Activated T-cell treated with anti-CD3 and anti-CD28 coated beads, Interleukin-2, amount 50 U/mL, for 24 hours (primary cell): Measurements from ENCODE around the gene CACNA1I.

Experiments
- DNase-seq: peaks from one replicate; pipeline ENCODE4 v3.0.0-alpha.2; 2020
- H3K27ac Mint-ChIP-seq: 2 replicates; pipeline ENCODE4 v1.8.0; 2020; ENCODE audit warnings: mild to moderate bottlenecking, mixed read lengths
- H3K27me3 Mint-ChIP-seq: 2 replicates; pipeline ENCODE4 v1.8.0; 2020; ENCODE audit warnings: mixed read lengths
- H3K36me3 Mint-ChIP-seq: 2 replicates; pipeline ENCODE4 v1.8.0; 2020; ENCODE audit warnings: low read depth, mixed read lengths
- H3K4me1 Mint-ChIP-seq: 2 replicates; pipeline ENCODE4 v1.8.0; 2020; ENCODE audit warnings: low read depth, mixed read lengths
- H3K4me3 Mint-ChIP-seq: 2 replicates; pipeline ENCODE4 v1.8.0; 2020; ENCODE audit warnings: mild to moderate bottlenecking, moderate library complexity, mixed read lengths
- H3K9me3 Mint-ChIP-seq: 2 replicates; pipeline ENCODE4 v1.8.0; 2020; ENCODE audit warnings: mixed read lengths

Gene CACNA1I

GRCh38 chr22:39662686-39663052 is 92.1 kb downstream of the CACNA1I start:
- H3K4me3 Mint-ChIP-seq, result peak overlapping the region; percentile 39
- H3K36me3 Mint-ChIP-seq, result peaks cover 2% of the 10 kb centered on the region
- peaks cover 7% of the 10 kb centered on the region for H3K27me3 Mint-ChIP-seq
- no peak for DNase-seq
- H3K4me1 Mint-ChIP-seq, result peaks cover 49% of the 10 kb centered on the region
- no peak overlapping the region for H3K27ac Mint-ChIP-seq
- no peaks in the 10 kb centered on the region for H3K9me3 Mint-ChIP-seq

DNA sequence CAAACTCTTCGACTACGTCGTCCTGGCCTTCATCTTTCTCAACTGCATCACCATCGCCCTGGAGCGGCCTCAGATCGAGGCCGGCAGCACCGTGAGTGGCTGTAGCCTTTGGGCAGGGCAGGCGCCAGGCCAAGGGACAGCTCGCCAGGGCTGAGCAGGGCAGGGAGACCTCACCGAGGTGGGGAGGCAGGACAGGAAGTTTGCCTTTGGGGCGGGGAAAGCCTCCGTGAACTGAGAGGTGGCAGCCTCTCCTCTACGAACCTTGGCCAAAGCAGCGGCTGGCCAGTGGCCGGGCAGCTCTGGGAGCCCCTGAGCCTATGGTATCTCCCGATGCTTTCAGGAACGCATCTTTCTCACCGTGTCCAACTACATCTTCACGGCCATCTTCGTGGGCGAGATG is 93.2 kb downstream of the CACNA1I start:
- peaks cover 38% of the 10 kb centered on the region for H3K4me1 Mint-ChIP-seq
- DNase-seq, result no peak
- H3K36me3 Mint-ChIP-seq, result peaks cover 10% of the 10 kb centered on the region
- no peak overlapping the region for H3K27ac Mint-ChIP-seq
- H3K9me3 Mint-ChIP-seq, result no peaks in the 10 kb centered on the region
- H3K4me3 Mint-ChIP-seq, result no peak overlapping the region
- H3K27me3 Mint-ChIP-seq, result peaks cover 7% of the 10 kb centered on the region

DNA sequence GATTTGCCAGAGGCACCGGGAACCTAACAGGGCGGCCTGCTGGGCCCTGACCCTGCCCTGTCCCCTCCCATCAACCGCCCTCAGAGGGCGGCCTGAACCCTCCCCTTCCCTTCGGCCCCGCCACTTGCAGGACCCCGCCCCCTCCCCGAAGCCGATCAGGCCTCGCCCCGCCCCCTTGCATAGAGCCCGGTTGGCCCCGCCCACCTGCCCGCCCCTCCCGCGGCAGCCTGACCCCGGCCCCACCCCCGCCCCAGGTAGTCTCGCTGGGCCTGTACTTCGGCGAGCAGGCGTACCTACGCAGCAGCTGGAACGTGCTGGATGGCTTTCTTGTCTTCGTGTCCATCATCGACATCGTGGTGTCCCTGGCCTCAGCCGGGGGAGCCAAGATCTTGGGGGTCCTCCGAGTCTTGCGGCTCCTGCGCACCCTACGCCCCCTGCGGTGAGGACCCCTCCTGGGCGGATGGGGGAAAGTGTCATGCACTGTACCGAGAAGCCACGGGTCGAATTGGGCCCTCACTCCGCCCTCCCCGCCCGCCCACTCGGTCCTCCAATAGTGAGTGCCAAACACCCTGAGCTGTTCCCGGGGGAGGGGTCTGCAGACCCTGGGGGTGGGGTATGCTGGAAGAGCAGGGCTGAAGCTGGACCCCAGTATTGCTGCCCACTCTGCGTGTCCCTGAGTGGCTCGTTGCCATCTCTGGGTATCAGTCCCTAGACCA is 94.1 kb downstream of the CACNA1I start:
- Mint-ChIP-seq H3K27me3 (peaks cover 7% of the 10 kb centered on the region), H3K9me3 (no peaks in the 10 kb centered on the region), H3K4me3 (no peak overlapping the region), H3K36me3 (peaks cover 12% of the 10 kb centered on the region), H3K4me1 (peaks cover 29% of the 10 kb centered on the region), H3K27ac (no peak overlapping the region)
- peak; percentile 56 for DNase-seq

DNA sequence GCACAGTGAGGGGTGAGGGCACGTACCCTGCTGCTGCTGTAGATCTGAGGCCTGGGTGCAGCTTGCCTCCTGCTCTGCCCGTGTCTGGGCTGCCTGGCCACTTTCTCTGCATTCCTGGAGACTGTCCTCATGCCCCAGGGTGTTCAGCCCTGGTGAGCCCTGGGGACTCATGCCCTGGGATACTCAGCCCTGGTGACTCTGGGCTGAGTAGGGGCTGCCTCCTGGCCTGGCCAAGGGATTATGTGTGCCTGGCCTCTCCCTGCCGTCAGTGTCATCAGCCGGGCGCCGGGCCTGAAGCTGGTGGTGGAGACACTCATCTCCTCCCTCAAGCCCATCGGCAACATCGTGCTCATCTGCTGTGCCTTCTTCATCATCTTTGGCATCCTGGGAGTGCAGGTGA is 94.7 kb downstream of the CACNA1I start:
- Mint-ChIP-seq H3K36me3 (peaks cover 17% of the 10 kb centered on the region), H3K27ac (no peak overlapping the region), H3K4me3 (no peak overlapping the region), H3K9me3 (no peaks in the 10 kb centered on the region), H3K4me1 (peaks cover 24% of the 10 kb centered on the region), H3K27me3 (peaks cover 7% of the 10 kb centered on the region)
- DNase-seq, result no peak

DNA sequence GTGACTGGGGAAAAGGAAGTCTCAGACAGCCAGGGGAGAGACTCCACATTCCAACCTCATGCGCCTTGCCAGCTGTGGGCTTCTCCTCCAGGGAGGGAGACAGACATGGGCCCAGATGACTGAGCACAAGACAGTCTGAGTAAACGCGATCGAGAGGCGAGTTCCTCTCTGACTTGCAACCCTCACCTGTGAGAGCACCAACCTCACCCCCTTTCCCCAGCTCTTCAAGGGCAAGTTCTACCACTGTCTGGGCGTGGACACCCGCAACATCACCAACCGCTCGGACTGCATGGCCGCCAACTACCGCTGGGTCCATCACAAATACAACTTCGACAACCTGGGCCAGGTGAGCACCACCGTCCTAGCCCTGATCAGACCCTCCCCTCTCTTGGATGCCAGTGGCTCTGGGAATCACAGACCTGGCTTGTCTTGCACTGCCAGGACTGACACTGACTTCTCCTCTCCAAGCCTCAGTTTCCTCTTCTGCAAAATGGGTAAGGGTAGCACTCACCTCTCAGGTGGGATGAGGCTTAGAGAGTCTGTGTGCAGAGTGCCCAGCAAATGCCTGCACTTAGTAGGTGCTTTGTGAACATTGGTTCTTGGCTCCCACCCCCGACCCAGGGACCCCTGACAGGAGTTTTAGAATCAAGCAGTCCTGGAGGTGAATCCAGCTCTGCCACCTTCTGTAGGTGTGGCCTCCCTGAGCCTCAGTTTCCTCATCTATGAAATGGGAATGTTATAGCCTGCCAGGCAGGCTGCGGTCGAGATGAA is 95.3 kb downstream of the CACNA1I start:
- Mint-ChIP-seq H3K36me3 (peaks cover 23% of the 10 kb centered on the region), H3K4me1 (peaks cover 21% of the 10 kb centered on the region), H3K9me3 (peaks cover 3% of the 10 kb centered on the region), H3K27ac (no peak overlapping the region), H3K4me3 (no peak overlapping the region), H3K27me3 (peaks cover 7% of the 10 kb centered on the region)
- DNase-seq, result no peak

GRCh38 chr22:39666495-39666894 is 95.9 kb downstream of the CACNA1I start:
- Mint-ChIP-seq H3K9me3 (peaks cover 7% of the 10 kb centered on the region), H3K27me3 (peaks cover 7% of the 10 kb centered on the region), H3K27ac (no peak overlapping the region), H3K36me3 (peaks cover 29% of the 10 kb centered on the region), H3K4me1 (peaks cover 14% of the 10 kb centered on the region), H3K4me3 (no peak overlapping the region)
- DNase-seq, result no peak

- no peak for DNase-seq
- Mint-ChIP-seq H3K9me3 (peaks cover 10% of the 10 kb centered on the region), H3K27ac (no peak overlapping the region), H3K27me3 (peaks cover 7% of the 10 kb centered on the region), H3K4me1 (peaks cover 14% of the 10 kb centered on the region), H3K36me3 (peaks cover 33% of the 10 kb centered on the region), H3K4me3 (no peak overlapping the region)
These were observed 96.4 kb downstream of the CACNA1I start for GRCh38 chr22:39666926-39667325.

GRCh38 chr22:39669432-39669831 is 98.9 kb downstream of the CACNA1I start:
- H3K9me3 Mint-ChIP-seq, result peaks cover 16% of the 10 kb centered on the region
- no peaks in the 10 kb centered on the region for H3K27me3 Mint-ChIP-seq
- no peak overlapping the region for H3K4me3 Mint-ChIP-seq
- H3K27ac Mint-ChIP-seq, result no peak overlapping the region
- no peaks in the 10 kb centered on the region for H3K4me1 Mint-ChIP-seq
- H3K36me3 Mint-ChIP-seq, result peaks cover 49% of the 10 kb centered on the region
- no peak for DNase-seq

DNA sequence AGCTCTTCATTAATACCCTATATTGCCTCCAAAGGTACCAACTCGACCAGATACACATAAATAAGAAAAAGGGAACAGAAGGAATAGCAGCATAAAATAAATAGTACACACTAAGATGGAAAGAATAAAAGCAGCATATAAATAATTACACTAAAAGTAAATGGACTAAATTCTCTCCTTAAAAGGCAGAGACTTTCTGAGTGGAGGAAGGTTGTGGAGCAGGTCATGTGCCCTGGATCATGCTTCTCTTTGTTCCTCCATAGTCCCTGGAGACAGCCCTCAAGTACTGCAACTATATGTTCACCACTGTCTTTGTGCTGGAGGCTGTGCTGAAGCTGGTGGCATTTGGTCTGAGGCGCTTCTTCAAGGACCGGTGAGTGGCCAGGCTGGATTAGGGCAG is 101.4 kb downstream of the CACNA1I start:
- Mint-ChIP-seq H3K4me1 (no peaks in the 10 kb centered on the region), H3K4me3 (no peak overlapping the region), H3K27me3 (no peaks in the 10 kb centered on the region), H3K27ac (no peak overlapping the region), H3K9me3 (peaks cover 16% of the 10 kb centered on the region), H3K36me3 (peaks cover 47% of the 10 kb centered on the region)
- DNase-seq, result no peak

- Mint-ChIP-seq H3K9me3 (peaks cover 16% of the 10 kb centered on the region), H3K36me3 (peaks cover 37% of the 10 kb centered on the region), H3K4me3 (no peak overlapping the region), H3K27me3 (no peaks in the 10 kb centered on the region), H3K4me1 (no peaks in the 10 kb centered on the region), H3K27ac (no peak overlapping the region)
- DNase-seq, result no peak
These were observed 104.0 kb downstream of the CACNA1I start for GRCh38 chr22:39674536-39674935.

DNA sequence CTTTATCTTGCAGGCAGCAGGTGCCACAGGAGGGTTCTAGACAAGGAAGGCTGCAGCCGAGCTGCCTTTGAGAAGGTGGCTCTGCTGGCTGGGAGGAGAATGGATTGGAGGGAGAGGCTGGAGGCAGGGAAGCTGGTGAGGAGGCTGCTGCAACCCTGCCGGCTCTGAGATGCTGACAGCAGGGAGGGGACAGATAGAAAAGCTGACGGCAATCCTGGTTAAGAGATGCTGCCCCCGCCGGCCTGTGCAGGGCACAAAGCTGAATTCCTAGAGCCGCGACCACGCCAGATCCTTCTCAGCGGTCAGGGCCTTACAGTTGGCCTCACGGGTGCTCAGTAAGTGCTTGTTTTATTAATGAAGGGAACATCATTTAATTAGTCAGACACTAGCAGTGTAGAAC is 105.4 kb downstream of the CACNA1I start:
- Mint-ChIP-seq H3K4me1 (no peaks in the 10 kb centered on the region), H3K36me3 (peaks cover 25% of the 10 kb centered on the region), H3K9me3 (peaks cover 12% of the 10 kb centered on the region), H3K4me3 (no peak overlapping the region), H3K27me3 (no peaks in the 10 kb centered on the region), H3K27ac (no peak overlapping the region)
- no peak for DNase-seq

DNA sequence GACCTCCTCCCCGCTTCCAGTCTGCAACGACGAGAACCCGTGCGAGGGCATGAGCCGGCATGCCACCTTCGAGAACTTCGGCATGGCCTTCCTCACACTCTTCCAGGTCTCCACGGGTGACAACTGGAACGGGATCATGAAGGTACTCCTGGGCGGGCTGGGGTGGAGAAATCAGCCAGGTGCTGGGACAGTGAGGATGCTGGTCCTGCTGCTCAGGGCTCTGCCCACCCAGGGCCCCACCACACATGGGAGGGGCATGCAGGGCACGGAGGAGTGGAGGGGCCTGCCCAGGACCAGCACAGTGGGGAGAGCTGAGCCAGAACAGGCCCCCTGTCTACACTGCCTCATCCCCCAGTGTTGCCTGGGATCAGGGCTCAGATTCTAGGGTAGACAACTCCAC is 107.4 kb downstream of the CACNA1I start:
- Mint-ChIP-seq H3K36me3 (peaks cover 20% of the 10 kb centered on the region), H3K27ac (no peak overlapping the region), H3K4me1 (no peaks in the 10 kb centered on the region), H3K4me3 (no peak overlapping the region), H3K9me3 (peaks cover 3% of the 10 kb centered on the region), H3K27me3 (no peaks in the 10 kb centered on the region)
- no peak for DNase-seq

DNA sequence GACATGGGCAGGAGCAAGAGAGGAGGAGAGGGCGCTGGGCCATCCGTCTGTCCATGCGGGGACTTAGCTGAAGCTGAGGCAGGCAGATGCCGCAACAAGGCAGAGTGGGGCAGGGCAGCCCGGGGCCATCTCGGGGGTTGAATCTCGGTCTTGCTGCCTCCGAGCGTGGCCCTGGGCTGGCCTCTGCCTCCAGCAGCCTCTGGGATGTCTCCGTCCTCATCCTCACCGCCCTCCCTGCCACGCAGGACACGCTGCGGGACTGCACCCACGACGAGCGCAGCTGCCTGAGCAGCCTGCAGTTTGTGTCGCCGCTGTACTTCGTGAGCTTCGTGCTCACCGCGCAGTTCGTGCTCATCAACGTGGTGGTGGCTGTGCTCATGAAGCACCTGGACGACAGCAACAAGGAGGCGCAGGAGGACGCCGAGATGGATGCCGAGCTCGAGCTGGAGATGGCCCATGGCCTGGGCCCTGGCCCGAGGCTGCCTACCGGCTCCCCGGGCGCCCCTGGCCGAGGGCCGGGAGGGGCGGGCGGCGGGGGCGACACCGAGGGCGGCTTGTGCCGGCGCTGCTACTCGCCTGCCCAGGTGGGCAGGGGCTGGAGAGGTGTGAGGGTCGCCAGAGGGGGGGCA is 108.4 kb downstream of the CACNA1I start:
- H3K36me3 Mint-ChIP-seq, result peaks cover 15% of the 10 kb centered on the region
- H3K27me3 Mint-ChIP-seq, result no peaks in the 10 kb centered on the region
- no peak for DNase-seq
- no peak overlapping the region for H3K27ac Mint-ChIP-seq
- no peak overlapping the region for H3K4me3 Mint-ChIP-seq
- no peaks in the 10 kb centered on the region for H3K4me1 Mint-ChIP-seq
- no peaks in the 10 kb centered on the region for H3K9me3 Mint-ChIP-seq

GRCh38 chr22:39679652-39680051 is 109.1 kb downstream of the CACNA1I start:
- Mint-ChIP-seq H3K36me3 (peaks cover 15% of the 10 kb centered on the region), H3K27me3 (no peaks in the 10 kb centered on the region), H3K9me3 (no peaks in the 10 kb centered on the region), H3K4me3 (no peak overlapping the region), H3K4me1 (no peaks in the 10 kb centered on the region), H3K27ac (no peak overlapping the region)
- DNase-seq, result no peak

DNA sequence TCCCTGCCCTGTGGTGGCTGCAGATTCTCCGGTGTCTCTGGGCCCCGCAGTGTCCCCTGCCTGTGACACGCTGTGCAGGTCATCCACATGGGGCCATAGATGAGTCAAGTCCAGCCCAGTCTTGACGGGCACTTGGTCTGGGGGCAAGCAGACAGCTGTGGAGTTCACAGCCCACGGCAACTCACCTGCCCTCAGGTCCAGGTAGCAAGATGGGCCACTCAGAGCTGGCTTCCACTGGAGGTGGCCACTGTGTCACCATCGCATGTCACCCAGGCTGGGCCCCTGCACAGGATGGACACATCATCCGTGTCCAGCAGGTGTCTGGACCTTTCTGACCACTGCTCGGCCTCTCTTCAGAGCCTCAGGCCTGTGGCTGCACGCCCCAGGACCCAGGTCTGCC is 109.9 kb downstream of the CACNA1I start:
- Mint-ChIP-seq H3K27ac (no peak overlapping the region), H3K36me3 (peaks cover 15% of the 10 kb centered on the region), H3K9me3 (no peaks in the 10 kb centered on the region), H3K4me1 (peaks cover 2% of the 10 kb centered on the region), H3K4me3 (no peak overlapping the region), H3K27me3 (peaks cover 3% of the 10 kb centered on the region)
- DNase-seq, result no peak
